ENCODE measurements around the gene ROBO4. TPM values are rescaled to one million over a fixed set of nuclear protein-coding genes. Genes with fewer than 3 reads are reported as not detected.

The ROBO4 gene
- total RNA-seq, 1 experiment from 2014 or later: not detected

GRCh38 chr11:124942466-124943253 is 45.0 kb upstream of the ROBO4 start:
- Histone ChIP-seq H3K9me3 (ENCODE audit: control insufficient read depth in 1 of 2, insufficient read depth in 1 of 2, low read depth in 1 of 2, low read length in 2 of 2) (no peaks in the 10 kb centered on the region), H2AFZ (ENCODE audit: low read depth, low read length, poor library complexity, severe bottlenecking) (no peak overlapping the region), H3K27me3 (ENCODE audit: insufficient read depth, low read length) (no peaks in the 10 kb centered on the region), H3K4me1 (ENCODE audit: control insufficient read depth in 1 of 2, insufficient read depth in 2 of 2, low read length in 2 of 2) (peaks cover 0 to 6% of the 10 kb centered on the region in 2 experiments; a peak in 1 of 4 replicates), H3K27ac (ENCODE audit: low read depth, low read length) (no peak overlapping the region), H3K4me2 (ENCODE audit: low read length) (no peak overlapping the region), H3K9me2 (ENCODE audit: insufficient read depth) (no peaks in the 10 kb centered on the region), H3K9ac (ENCODE audit: low read length) (no peak overlapping the region), H3K36me3 (ENCODE audit: control insufficient read depth in 1 of 2, insufficient read depth in 2 of 2, low read length in 2 of 2) (no peaks in the 10 kb centered on the region), H4K20me1 (ENCODE audit: insufficient read depth) (no peaks in the 10 kb centered on the region), H3K4me3 (replicated peaks in 1 of 2; ENCODE audit: low read depth in 1 of 2, low read length in 2 of 2) (no peak overlapping the region), H3K79me2 (ENCODE audit: insufficient read depth, low read length) (no peaks in the 10 kb centered on the region)
- POLR2A ChIA-PET: no interaction called here
- CTCF ChIA-PET: interaction anchor here (1.0 kb wide), 1 partner anchor 11 kb away, joined by 3 read pairs; the partner anchor contains the start of gene CCDC15
- DNase-seq (ENCODE audit: low read depth, low spot score) (no peak), ATAC-seq (no peak)
- no peak for TF ChIP-seq CEBPB (IDR thresholded peaks at IDR 0.05; ENCODE audit: low read depth)
- TF ChIP-seq EZH2 (IDR thresholded peaks at IDR 0.05): no peak
- no peak for TF ChIP-seq EGR1 (IDR thresholded peaks at IDR 0.05; ENCODE audit: low read depth)
- no peak for TF ChIP-seq YY1 (IDR thresholded peaks at IDR 0.05; ENCODE audit: extremely low read depth, insufficient replicate concordance, low read depth, low read length)
- no peak for TF ChIP-seq CBX3 (IDR thresholded peaks at IDR 0.05; ENCODE audit: low read depth)
- TF ChIP-seq SRF (IDR thresholded peaks at IDR 0.05; ENCODE audit: low read depth): no peak
- no peak for TF ChIP-seq EZH2phosphoT487 (IDR thresholded peaks at IDR 0.05; ENCODE audit: borderline replicate concordance)
- TF ChIP-seq POLR2AphosphoS5 (IDR thresholded peaks at IDR 0.05; ENCODE audit: low read depth, low read length): no peak
- no peak for TF ChIP-seq ZFX (IDR thresholded peaks at IDR 0.05)
- no peak for TF ChIP-seq JUND (IDR thresholded peaks at IDR 0.05)
- no peak for TF ChIP-seq ATF3 (IDR thresholded peaks at IDR 0.05)
- no peak for TF ChIP-seq REST (IDR thresholded peaks at IDR 0.05; ENCODE audit: low read depth)
- TF ChIP-seq SIN3A (IDR thresholded peaks at IDR 0.05; ENCODE audit: low read depth): no peak
- no peak for TF ChIP-seq TCF7L2 (IDR thresholded peaks at IDR 0.05; ENCODE audit: borderline replicate concordance, extremely low read depth, insufficient read depth, insufficient read length)
- intact Hi-C loops (cut with micrococcal nuclease): no loop called here
- no TSS peak for BruUV-seq (replicated peaks)
- RAD21 ChIA-PET (ENCODE audit: low non-redundant PET in 1 of 2, low total read pairs in 2 of 2, uncharacterized antibody in 2 of 2, unreplicated experiment in 2 of 2): no interaction called here

Data from HCT116 (cell line).